AG09309 (cell line): Measurements from ENCODE around the gene COPZ2.

ENCODE experiments used
- DNase-seq: peaks from one replicate; pipeline ENCODE4 v3.0.0-alpha.2; 2010; ENCODE audit warnings: low read depth
- H3K4me3 ChIP-seq: 2 replicates; pipeline ENCODE4 v1.5.1; 2011; ENCODE audit warnings: mild to moderate bottlenecking, low read depth, low read length, moderate library complexity; ENCODE audit not compliant: control insufficient read depth
- TF ChIP-seq, protein P1 (sequence below): IDR thresholded peaks from 2 replicates; pipeline ENCODE4 v1.5.1; 2011; ENCODE audit warnings: mild to moderate bottlenecking, low read depth, low read length, inconsistent platforms; ENCODE audit not compliant: insufficient read depth, control insufficient read depth; ENCODE audit errors: missing control alignments

Gene COPZ2

DNA sequence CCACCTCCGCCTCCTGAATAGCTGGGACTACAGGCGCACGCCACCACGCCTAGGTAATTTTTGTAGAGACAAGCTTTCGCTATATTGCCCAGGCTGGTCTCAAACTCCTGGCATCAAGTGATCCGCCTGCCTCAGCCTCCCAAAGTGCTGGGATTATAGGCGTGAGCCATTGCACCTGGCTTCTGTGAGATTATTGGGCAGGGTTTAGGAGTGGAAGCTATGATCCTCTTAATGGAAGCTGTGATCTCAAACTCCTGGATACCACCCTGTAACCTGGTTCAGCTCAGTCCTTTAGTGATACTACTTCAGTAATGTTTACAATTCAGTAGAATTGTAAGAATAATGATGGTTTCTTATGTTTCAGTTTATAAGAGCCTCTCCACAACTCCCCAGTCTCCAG is 24.7 kb upstream of the COPZ2 start:
- DNase-seq: no peak
- H3K4me3 ChIP-seq: no peak overlapping the region
- TF ChIP-seq, protein P1, sequence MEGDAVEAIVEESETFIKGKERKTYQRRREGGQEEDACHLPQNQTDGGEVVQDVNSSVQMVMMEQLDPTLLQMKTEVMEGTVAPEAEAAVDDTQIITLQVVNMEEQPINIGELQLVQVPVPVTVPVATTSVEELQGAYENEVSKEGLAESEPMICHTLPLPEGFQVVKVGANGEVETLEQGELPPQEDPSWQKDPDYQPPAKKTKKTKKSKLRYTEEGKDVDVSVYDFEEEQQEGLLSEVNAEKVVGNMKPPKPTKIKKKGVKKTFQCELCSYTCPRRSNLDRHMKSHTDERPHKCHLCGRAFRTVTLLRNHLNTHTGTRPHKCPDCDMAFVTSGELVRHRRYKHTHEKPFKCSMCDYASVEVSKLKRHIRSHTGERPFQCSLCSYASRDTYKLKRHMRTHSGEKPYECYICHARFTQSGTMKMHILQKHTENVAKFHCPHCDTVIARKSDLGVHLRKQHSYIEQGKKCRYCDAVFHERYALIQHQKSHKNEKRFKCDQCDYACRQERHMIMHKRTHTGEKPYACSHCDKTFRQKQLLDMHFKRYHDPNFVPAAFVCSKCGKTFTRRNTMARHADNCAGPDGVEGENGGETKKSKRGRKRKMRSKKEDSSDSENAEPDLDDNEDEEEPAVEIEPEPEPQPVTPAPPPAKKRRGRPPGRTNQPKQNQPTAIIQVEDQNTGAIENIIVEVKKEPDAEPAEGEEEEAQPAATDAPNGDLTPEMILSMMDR: no peak

DNA sequence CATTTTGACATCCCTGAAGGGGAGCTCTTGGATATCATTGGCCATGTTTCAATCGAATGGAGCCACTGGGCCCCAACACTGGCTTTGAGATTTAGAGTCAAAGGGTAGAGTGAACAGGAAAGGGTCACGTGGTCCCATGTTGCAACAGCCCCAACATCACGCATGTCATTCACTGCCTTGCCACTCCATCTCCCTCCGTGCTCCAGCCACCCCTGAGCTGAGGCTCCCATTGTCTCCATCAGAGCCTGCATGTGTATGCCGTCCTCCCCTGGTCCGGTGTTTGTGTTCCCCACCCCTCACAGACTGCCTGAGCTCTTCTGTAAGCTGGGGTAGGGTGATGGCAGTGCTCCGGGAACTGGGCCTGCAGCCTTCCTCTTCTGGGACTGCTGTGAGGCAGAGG is 22.7 kb upstream of the COPZ2 start:
- TF ChIP-seq, protein P1: no peak
- no peak for DNase-seq

GRCh38 chr17:48059125-48059668 is 21.6 kb upstream of the COPZ2 start:
- no peak overlapping the region for H3K4me3 ChIP-seq
- TF ChIP-seq, protein P1: no peak
- no peak for DNase-seq

More for the DNA sequence above, 22.7 kb upstream of the COPZ2 start:
- no peak overlapping the region for H3K4me3 ChIP-seq

DNA sequence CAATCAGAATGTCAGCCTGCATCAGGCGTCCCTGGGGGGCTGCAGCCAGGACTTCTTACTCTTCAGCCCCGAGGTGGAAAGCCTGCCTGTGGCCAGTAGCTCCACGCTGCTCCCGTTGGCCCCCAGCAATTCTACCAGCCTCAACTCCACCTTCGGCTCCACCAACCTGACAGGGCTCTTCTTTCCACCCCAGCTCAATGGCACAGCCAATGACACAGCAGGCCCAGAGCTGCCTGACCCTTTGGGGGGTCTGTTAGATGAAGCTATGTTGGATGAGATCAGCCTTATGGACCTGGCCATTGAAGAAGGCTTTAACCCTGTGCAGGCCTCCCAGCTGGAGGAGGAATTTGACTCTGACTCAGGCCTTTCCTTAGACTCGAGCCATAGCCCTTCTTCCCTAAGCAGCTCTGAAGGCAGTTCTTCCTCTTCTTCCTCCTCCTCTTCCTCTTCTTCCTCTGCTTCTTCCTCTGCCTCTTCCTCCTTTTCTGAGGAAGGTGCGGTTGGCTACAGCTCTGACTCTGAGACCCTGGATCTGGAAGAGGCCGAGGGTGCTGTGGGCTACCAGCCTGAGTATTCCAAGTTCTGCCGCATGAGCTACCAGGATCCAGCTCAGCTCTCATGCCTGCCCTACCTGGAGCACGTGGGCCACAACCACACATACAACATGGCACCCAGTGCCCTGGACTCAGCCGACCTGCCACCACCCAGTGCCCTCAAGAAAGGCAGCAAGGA is 21.0 kb upstream of the COPZ2 start:
- TF ChIP-seq, protein P1: no peak
- no peak for DNase-seq
- no peak overlapping the region for H3K4me3 ChIP-seq

- H3K4me3 ChIP-seq: no peak overlapping the region
- TF ChIP-seq, protein P1: no peak
- no peak for DNase-seq
Measured at GRCh38 chr17:48057626-48058025, 20.0 kb upstream of the COPZ2 start.

GRCh38 chr17:48056879-48057278 is 19.3 kb upstream of the COPZ2 start:
- TF ChIP-seq, protein P1: no peak
- no peak overlapping the region for H3K4me3 ChIP-seq
- no peak for DNase-seq
